ENCODE measurements around the gene KRT71.
"Not testable (repeated sequence)": the region's sequence is repeated elsewhere in the genome, so short reads cannot be mapped to it uniquely, and the experiment has no call there.

The KRT71 gene

DNA sequence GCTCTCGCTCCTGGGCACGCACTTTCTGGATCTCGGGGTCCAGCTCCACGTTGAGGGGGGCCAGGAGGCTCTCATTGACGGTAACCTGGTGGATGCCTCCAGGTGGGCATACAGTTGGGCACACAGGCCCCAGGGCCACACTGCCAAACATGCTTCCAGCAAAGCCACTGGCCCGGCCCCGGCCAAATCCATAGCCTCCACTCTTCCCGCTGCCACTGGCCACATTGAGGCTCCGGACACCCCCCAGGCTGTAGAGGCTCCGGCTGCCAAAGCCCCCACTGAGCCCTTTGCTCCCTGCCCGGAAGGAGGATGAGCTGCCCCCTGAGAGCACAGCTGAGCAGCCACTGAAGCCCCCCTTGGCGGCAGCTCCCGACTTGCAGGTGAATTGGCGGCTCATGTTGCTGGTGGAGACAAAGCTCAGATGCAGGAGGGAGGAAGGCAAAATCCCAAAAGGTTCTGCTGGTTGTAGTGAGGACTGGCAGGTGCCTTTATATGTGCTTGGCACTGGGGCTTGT lies at the start of gene KRT71:
Gene KRT71 (minus strand): TSS at position 465 of the 515 bp plus-strand sequence. CDS start 68 bp downstream, at position 397.
- Mint-ChIP-seq H3K4me1 (peaks cover 2% of the 10 kb centered on the region), H3K27me3 (peaks cover 2% of the 10 kb centered on the region), H3K4me3 (no peak within 1 kb of the TSS), H3K27ac (no peak within 1 kb of the TSS), H3K9me3 (no peaks in the 10 kb centered on the region), H3K36me3 (ENCODE audit: low read depth) (no peaks in the 10 kb centered on the region)
- DNase-seq (no peak), ATAC-seq (no peak)

DNA sequence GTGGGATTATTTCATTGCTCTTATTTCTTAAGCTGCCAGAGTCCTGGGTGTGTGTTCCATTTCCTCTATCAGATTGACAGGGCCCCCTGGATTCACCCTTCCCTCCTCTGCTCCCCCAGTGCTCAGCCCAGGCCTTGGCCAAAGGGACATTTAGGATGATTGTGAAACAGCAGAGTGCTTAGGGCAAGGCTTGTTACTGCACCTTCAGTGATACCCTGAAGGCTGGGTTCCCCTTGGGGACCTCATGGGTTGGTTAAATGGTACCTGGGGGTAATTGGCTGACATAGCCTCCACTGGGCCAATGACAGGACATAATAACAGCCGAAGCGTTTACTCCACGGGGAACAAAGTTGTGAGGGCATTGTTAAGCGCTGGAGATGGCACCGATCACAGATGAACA lies 49.6 kb upstream of the KRT71 start:
- Mint-ChIP-seq H3K27me3 (no peaks in the 10 kb centered on the region), H3K36me3 (ENCODE audit: low read depth) (no peaks in the 10 kb centered on the region), H3K9me3 (no peaks in the 10 kb centered on the region), H3K4me1 (peaks cover 47% of the 10 kb centered on the region), H3K4me3 (no peak overlapping the region), H3K27ac (no peak overlapping the region)
- ATAC-seq, result no peak
- DNase-seq, result no peak

DNA sequence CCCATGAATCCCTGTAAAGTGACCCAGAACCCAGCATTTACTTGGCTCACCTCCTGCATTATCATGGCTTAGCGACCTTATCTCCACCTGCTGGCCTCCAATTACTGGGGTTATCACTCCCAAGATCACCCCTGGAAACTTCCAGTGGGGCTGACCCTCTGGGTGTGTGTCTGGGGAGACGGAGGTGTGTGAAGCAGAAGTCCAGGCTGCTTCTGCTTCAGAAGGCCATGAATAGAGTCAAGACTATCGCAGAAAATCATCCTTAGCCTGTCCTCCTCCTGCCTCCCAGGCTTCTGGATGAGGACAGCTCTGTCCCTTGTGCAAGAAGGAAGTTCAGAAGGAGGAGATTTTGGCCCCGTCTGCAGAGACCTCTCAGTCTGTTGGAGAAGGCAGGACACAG lies 48.7 kb upstream of the KRT71 start:
- Mint-ChIP-seq H3K27ac (no peak overlapping the region), H3K27me3 (no peaks in the 10 kb centered on the region), H3K9me3 (no peaks in the 10 kb centered on the region), H3K4me3 (no peak overlapping the region), H3K4me1 (peaks cover 40% of the 10 kb centered on the region), H3K36me3 (ENCODE audit: low read depth) (no peaks in the 10 kb centered on the region)
- no peak for ATAC-seq
- no peak for DNase-seq

DNA sequence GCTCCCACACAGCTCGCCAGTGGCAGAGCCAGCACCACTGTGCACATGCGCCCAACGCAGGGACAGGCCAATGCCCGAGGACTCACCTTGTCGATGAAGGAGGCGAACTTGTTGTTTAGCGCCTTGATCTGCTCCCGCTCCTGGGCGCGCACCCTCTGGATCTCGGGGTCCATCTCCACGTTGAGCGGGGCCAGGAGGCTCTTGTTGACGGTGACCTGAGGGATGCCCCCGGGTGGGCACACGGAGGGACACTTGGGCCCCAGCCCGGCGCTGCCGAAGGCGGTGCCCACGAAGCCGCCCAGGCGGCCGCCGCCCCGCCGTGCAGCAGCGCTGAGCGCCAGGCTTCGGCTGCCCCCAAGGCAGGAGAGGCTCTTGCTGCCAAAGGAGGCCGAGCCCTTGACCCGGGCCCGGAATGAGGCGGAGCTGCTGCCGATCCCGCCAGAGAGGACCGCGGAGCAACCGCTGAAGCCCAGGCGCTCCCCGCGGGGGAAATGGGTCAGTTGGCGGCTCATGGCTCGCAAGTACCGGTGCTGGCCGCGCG lies 48.1 kb upstream of the KRT71 start, which contains the start of gene KRT72:
Gene KRT72 (minus strand): TSS at position 523 of the 541 bp plus-strand sequence. CDS start 11 bp downstream, at position 512.
- Mint-ChIP-seq H3K4me3 (no peak within 1 kb of the TSS), H3K4me1 (peaks cover 35% of the 10 kb centered on the region), H3K27ac (no peak within 1 kb of the TSS)

DNA sequence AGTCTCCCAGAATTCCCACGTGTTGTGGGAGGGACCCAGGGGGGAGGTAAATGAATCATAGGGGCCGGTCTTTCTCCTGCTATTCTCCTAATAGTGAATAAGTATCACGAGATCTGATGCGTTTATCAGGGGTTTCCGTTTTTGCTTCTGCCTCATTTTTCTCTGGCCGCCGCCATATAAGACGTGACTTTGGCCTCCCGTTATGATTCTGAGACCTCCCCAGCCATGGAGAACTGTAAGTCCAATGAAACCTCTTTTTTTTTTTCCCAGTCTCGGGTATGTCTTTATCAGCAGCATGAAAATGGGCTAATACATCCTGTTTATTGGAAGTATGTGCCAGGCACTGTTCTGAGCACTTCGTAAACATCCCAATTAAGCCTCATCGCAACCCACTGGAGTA lies 47.5 kb upstream of the KRT71 start:
- Mint-ChIP-seq H3K27me3 (no peaks in the 10 kb centered on the region), H3K36me3 (ENCODE audit: low read depth) (no peaks in the 10 kb centered on the region), H3K4me3 (no peak overlapping the region), H3K4me1 (peaks cover 31% of the 10 kb centered on the region), H3K27ac (no peak overlapping the region), H3K9me3 (no peaks in the 10 kb centered on the region)
- ATAC-seq, result no peak
- DNase-seq, result no peak

More for the DNA sequence above, 48.1 kb upstream of the KRT71 start, which contains the start of gene KRT72:
- ATAC-seq (no peak), DNase-seq (no peak)
- H3K27me3 Mint-ChIP-seq, result no peaks in the 10 kb centered on the region
- H3K9me3 Mint-ChIP-seq, result no peaks in the 10 kb centered on the region
- no peaks in the 10 kb centered on the region for H3K36me3 Mint-ChIP-seq (ENCODE audit: low read depth)

DNA sequence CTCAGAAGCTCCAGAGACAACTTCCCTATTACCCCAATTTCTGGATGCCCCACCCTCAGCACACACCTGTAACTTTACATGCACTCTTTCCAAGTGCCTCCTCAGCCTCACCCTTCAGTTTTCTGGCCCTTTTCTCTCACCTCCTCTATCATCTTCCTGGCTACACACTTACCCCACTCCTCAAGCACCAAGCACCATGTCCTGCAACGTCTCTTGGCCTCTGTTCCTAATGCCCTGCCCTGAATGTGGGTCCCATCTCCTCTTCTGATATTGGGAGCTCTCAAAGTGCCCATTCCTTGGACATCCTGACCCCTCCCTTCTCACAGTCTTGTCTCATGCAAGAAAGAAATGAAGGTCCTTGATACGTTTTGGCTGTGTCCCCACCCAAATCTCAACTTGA lies 47.1 kb upstream of the KRT71 start:
- H3K9me3 Mint-ChIP-seq, result no peaks in the 10 kb centered on the region
- DNase-seq, result no peak
- ATAC-seq, result no peak
- H3K36me3 Mint-ChIP-seq (ENCODE audit: low read depth), result no peaks in the 10 kb centered on the region
- no peak overlapping the region for H3K4me3 Mint-ChIP-seq
- H3K27ac Mint-ChIP-seq, result no peak overlapping the region
- H3K4me1 Mint-ChIP-seq, result peaks cover 28% of the 10 kb centered on the region
- no peaks in the 10 kb centered on the region for H3K27me3 Mint-ChIP-seq

DNA sequence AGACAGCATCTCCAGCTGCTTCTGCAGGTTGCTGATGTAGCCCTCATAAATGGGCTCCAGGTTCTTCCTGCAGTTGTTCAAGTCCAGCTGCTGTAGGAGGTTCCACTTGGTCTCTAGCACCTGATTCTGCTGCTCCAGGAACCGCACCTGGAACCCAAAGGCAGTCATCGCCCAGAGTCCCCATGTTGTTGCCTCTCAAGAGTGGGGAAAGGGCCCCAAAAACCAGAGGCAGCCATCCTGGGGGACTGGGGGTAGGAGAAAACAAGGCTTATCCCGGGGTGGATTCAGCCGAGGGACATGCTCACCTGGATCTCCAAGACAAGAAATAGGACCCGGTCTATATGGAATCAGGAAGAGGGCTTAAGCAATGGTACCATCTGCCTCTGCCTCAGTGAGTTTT lies 46.0 kb upstream of the KRT71 start:
- no peak overlapping the region for H3K27ac Mint-ChIP-seq
- peaks cover 18% of the 10 kb centered on the region for H3K4me1 Mint-ChIP-seq
- DNase-seq, result no peak
- H3K9me3 Mint-ChIP-seq, result no peaks in the 10 kb centered on the region
- H3K4me3 Mint-ChIP-seq, result no peak overlapping the region
- H3K36me3 Mint-ChIP-seq (ENCODE audit: low read depth), result no peaks in the 10 kb centered on the region
- no peak for ATAC-seq
- H3K27me3 Mint-ChIP-seq, result no peaks in the 10 kb centered on the region

DNA sequence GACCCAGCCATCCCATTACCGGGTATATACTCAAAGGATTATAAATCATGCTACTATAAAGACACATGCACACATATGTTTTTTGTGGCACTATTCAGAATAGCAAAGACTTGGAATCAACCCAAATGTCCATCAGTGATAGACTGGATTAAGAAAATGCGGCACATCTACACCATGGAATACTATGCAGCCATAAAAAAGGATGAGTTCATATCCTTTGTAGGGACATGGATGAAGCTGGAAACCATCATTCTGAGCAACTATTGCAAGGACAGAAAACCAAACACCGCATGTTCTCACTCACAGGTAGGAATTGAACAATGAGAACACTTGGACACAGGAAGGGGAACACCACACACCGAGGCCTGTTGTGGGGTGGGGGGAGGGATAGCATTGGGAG lies 41.3 kb upstream of the KRT71 start:
- not testable (repeated sequence) for H3K27me3 Mint-ChIP-seq, ATAC-seq

DNA sequence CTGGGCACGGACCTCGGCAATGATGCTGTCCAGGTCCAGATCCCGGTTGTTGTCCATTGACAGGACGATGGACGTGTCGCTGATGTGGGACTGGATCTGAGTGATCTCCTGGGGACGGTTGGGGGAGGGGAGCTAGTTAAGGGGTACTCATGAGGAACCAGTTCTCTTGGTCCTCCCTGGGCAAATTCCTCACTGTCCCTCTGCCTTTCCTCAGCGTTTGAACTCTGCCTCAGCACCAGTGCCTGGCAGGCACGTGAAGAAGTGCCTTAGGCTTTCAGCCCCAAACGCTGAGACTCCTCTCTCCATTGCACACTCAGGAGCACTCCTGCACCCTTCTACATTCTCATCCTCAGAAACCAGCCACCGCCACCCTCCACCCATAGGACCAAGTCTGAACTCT lies 38.6 kb upstream of the KRT71 start:
- Mint-ChIP-seq H3K36me3 (ENCODE audit: low read depth) (no peaks in the 10 kb centered on the region), H3K27me3 (no peaks in the 10 kb centered on the region), H3K4me1 (peaks cover 7% of the 10 kb centered on the region), H3K4me3 (no peak overlapping the region), H3K27ac (no peak overlapping the region), H3K9me3 (no peaks in the 10 kb centered on the region)
- DNase-seq, result no peak
- no peak for ATAC-seq

More for the DNA sequence above, 41.3 kb upstream of the KRT71 start:
- H3K36me3 Mint-ChIP-seq (ENCODE audit: low read depth); H3K4me1 Mint-ChIP-seq; H3K27ac Mint-ChIP-seq; DNase-seq; H3K4me3 Mint-ChIP-seq; H3K9me3 Mint-ChIP-seq: not testable (repeated sequence)

DNA sequence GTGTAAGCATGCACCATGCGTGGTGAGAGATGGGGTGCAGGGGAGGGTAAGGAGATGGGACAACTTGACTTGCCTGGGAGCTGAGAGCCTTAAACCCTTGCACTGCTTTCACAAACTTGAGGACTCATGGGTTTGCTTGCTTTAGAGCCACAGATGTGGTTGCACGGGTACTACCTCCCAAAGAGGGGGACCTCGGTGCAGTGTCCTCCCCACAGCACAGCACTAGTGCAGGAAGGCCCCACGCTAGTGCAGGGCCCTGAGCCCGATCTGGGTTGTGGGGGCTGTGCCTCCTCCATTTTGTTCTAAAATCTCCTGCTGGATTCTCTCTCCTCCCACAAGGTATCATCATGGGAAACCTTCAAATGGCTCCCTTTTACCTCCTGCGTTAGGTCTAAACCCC lies 37.1 kb upstream of the KRT71 start:
- Mint-ChIP-seq H3K4me1 (peaks cover 19% of the 10 kb centered on the region), H3K9me3 (no peaks in the 10 kb centered on the region), H3K36me3 (ENCODE audit: low read depth) (no peaks in the 10 kb centered on the region), H3K27ac (no peak overlapping the region), H3K4me3 (no peak overlapping the region), H3K27me3 (no peaks in the 10 kb centered on the region)
- DNase-seq (no peak), ATAC-seq (no peak)

DNA sequence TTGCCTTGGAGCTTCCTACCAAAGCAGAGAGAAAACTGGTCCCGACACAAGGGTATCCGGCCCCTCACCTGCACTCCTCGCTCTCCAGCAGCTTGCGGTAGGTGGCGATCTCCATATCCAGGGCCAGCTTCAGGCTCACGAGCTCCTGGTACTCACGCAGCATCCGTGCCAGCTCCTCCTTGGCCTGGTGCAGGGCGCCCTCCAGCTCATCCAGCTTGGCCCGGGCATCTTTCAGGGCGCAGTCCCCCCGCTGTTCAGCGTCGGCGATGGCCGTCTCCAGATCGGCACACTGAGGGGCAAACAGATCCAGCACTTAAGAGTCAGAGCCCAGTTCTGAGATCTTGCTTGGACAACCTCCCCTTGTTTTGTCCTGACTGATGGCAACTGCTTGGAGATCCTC lies 34.6 kb upstream of the KRT71 start:
- no peak for DNase-seq
- Mint-ChIP-seq H3K27ac (no peak overlapping the region), H3K9me3 (no peaks in the 10 kb centered on the region), H3K4me1 (peaks cover 27% of the 10 kb centered on the region), H3K4me3 (no peak overlapping the region), H3K36me3 (ENCODE audit: low read depth) (no peaks in the 10 kb centered on the region), H3K27me3 (no peaks in the 10 kb centered on the region)
- no peak for ATAC-seq

DNA sequence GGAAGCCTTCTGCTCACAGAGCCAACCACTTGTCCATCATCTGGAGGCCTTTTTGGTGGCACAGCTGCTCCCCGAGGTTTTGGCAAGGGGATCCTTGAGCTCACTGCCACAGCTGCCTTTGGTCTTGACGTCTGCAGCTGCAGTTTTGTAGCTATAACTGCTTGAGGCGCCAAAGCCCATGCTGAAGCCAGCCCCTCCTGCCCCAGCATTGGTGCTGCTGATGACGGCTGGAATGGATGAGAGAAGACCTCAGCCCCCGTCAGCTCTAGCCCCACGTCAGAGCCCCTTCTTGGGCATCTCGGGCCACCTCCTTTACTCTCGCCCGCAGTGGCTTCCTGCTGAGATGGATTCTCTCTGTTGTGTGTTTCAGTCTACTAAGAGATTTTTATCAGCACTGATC lies 33.0 kb upstream of the KRT71 start:
- peak; percentile 39 for DNase-seq
- Mint-ChIP-seq H3K27me3 (no peaks in the 10 kb centered on the region), H3K36me3 (ENCODE audit: low read depth) (no peaks in the 10 kb centered on the region), H3K27ac (no peak overlapping the region), H3K9me3 (no peaks in the 10 kb centered on the region), H3K4me1 (peaks cover 27% of the 10 kb centered on the region), H3K4me3 (no peak overlapping the region)
- peak; percentile 34 for ATAC-seq

DNA sequence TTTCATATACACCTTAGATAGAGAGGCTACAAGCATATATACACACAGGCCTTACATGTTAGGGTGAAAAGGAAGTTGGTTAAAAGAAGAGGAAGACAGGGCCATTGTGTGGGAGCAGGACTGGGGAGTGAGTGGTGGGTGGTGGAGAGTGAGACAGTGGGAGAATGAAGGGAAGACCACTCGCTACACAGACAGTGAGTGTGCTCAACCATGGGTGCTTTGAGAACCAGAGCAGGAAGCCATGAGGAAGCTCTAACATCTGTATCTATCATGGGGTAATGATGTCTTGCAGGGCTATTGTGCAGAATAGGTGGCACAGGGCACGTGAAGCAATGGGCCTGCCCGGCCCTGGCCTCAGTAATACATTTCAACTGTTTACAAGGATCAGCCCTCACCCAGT lies 32.1 kb upstream of the KRT71 start:
- no peak for ATAC-seq
- H3K4me1 Mint-ChIP-seq, result peaks cover 30% of the 10 kb centered on the region
- no peak overlapping the region for H3K4me3 Mint-ChIP-seq
- H3K27me3 Mint-ChIP-seq, result no peaks in the 10 kb centered on the region
- H3K36me3 Mint-ChIP-seq (ENCODE audit: low read depth), result no peaks in the 10 kb centered on the region
- DNase-seq, result no peak
- H3K27ac Mint-ChIP-seq, result no peak overlapping the region
- H3K9me3 Mint-ChIP-seq, result no peaks in the 10 kb centered on the region

DNA sequence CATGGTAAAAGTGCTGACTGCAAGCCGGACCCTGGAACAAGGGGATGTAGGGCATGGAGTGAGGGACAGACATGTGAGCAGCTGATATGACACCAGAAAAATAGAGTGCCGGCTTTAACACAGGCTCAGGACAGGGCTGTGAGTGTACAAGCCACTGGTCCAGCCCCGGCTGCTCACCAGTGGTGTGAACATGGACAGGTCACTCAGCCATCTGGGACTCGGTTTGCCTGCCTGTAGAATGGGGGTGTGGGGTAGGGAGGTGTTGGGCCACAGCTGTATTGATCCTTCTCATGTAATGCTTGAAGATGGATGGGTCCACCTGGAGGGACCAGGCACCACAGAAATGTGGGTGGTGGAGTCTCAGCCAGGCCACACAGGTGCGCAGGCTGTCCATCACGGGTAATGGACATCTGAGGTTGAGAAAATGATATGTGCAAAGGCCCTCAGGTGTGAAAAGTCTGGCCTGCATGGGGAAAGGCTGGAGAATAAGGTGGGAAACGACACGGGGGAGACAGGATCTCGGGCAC lies 31.3 kb upstream of the KRT71 start:
- Mint-ChIP-seq H3K27ac (no peak overlapping the region), H3K36me3 (ENCODE audit: low read depth) (no peaks in the 10 kb centered on the region), H3K9me3 (no peaks in the 10 kb centered on the region), H3K4me3 (no peak overlapping the region), H3K4me1 (peaks cover 30% of the 10 kb centered on the region), H3K27me3 (no peaks in the 10 kb centered on the region)
- no peak for ATAC-seq
- no peak for DNase-seq

DNA sequence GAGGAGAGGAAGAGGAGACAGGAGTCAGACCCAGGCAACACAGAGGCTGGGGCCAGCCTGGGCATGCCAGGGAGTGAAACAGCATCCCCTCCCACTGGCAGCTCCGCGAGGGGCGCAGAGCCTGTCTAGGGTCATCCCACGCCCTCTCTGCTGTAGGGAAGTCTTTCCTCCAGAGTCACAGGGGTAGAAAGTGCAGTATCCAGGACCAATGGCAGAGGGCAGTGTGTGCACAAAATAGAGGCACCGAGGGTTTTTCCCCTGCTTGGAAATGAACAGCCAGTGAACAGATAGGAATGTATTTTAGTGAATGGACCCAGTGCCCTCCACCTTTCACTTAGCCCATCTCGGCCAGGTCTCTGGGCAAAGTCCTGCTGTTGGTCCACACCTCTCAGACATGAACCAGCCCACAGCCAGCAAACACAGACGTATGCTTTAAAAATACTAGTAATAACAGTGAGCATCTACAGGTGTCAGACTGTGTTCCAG lies 30.1 kb upstream of the KRT71 start:
- ATAC-seq (peak; percentile 70), DNase-seq (peak; percentile 68)
- no peaks in the 10 kb centered on the region for H3K27me3 Mint-ChIP-seq
- H3K27ac Mint-ChIP-seq, result no peak overlapping the region
- H3K4me1 Mint-ChIP-seq, result peaks cover 30% of the 10 kb centered on the region
- H3K36me3 Mint-ChIP-seq (ENCODE audit: low read depth), result no peaks in the 10 kb centered on the region
- no peaks in the 10 kb centered on the region for H3K9me3 Mint-ChIP-seq
- no peak overlapping the region for H3K4me3 Mint-ChIP-seq
